ENCODE measurements around the gene ARL10. TPM values are rescaled to one million over a fixed set of nuclear protein-coding genes. Genes with fewer than 3 reads are reported as not detected.

The ARL10 gene
- total RNA-seq, 1 experiment from 2014 or later: 3.8 TPM

DNA sequence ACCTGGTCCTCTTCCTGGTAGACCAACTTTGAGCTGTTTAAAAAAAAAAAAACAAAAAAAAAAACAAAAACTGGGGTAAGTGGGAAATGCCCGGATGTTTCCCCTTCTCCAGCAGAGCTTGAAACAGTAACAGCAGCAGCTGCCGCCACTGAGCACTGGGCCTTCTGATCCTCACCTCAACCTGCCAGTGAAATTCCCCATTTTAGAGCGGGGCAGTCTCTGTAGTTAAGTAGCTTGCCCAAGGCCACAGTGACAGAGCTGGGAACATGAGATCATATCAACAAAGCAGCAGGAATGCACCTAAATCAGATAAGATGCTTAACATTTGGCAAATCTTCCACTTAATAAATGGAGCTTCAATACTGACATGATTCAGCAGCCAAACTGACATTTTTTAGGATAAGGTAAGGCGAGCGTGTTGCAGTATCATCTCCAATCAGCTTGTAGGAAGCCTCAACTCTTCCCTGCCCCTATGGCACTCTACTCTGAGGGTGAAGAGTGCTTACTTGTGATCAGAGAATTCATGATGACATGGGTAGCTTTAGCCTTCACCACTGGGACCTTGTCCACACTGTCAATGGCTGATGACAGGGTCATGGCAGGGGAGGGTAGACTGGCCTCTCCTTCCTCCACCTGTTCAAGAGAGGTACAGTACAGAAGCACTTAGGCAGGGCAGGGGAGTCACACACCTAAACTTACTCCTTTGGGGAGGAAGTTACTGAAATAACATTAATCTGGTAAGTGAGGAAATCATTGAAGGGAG lies 13.0 kb upstream of the ARL10 start:
- Mint-ChIP-seq H3K4me1 (ENCODE audit: low read depth, unreplicated experiment) (no peaks in the 10 kb centered on the region), H3K27ac (ENCODE audit: unreplicated experiment) (no peak overlapping the region), H3K9me3 (ENCODE audit: low read depth, unreplicated experiment) (no peaks in the 10 kb centered on the region), H3K36me3 (ENCODE audit: insufficient read depth, unreplicated experiment) (peaks cover 48% of the 10 kb centered on the region), H3K4me3 (ENCODE audit: low read depth, unreplicated experiment) (no peak overlapping the region), H3K27me3 (ENCODE audit: unreplicated experiment) (no peaks in the 10 kb centered on the region)
- DNase-seq: no peak
- intact Hi-C loops (cut with micrococcal nuclease; ENCODE audit: unreplicated experiment): no loop called here
- no peak for TF ChIP-seq CTCF (IDR thresholded peaks at IDR 0.05; ENCODE audit: unreplicated experiment)
- BruUV-seq (replicated peaks): no TSS peak
- CTCF ChIA-PET: interaction anchor here (1.0 kb wide), 1 partner anchor 10 kb away, joined by 3 read pairs; no protein-coding TSS in a partner anchor

DNA sequence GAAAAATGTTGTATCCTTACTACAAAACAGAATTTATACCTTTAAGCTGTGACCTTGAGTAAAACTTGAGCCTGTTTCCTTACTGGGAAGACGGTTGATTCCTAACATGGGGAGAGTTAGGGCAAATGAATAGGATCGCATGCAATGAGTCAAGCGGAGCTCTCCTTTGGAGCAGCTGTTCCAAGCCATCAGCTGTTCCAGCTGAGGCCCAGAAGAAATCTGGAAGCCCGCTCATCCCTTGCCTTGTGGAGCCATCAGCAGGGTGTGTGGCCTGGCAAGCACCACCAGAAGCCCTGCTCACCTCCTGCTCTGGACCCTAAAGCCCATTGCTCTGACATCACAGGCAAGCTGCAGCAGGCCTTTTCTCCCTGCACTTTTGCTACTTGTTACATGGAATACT lies 11.8 kb upstream of the ARL10 start:
- H3K4me3 Mint-ChIP-seq (ENCODE audit: low read depth, unreplicated experiment): no peak overlapping the region
- H3K27ac Mint-ChIP-seq (ENCODE audit: unreplicated experiment): no peak overlapping the region
- H3K36me3 Mint-ChIP-seq (ENCODE audit: insufficient read depth, unreplicated experiment): peaks cover 40% of the 10 kb centered on the region
- no peak for TF ChIP-seq CTCF (IDR thresholded peaks at IDR 0.05; ENCODE audit: unreplicated experiment)
- intact Hi-C loops (cut with micrococcal nuclease; ENCODE audit: unreplicated experiment): no loop called here
- no peaks in the 10 kb centered on the region for H3K9me3 Mint-ChIP-seq (ENCODE audit: low read depth, unreplicated experiment)
- no peaks in the 10 kb centered on the region for H3K27me3 Mint-ChIP-seq (ENCODE audit: unreplicated experiment)
- H3K4me1 Mint-ChIP-seq (ENCODE audit: low read depth, unreplicated experiment): no peaks in the 10 kb centered on the region
- no TSS peak for BruUV-seq (replicated peaks)
- CTCF ChIA-PET: no interaction called here
- no peak for DNase-seq

DNA sequence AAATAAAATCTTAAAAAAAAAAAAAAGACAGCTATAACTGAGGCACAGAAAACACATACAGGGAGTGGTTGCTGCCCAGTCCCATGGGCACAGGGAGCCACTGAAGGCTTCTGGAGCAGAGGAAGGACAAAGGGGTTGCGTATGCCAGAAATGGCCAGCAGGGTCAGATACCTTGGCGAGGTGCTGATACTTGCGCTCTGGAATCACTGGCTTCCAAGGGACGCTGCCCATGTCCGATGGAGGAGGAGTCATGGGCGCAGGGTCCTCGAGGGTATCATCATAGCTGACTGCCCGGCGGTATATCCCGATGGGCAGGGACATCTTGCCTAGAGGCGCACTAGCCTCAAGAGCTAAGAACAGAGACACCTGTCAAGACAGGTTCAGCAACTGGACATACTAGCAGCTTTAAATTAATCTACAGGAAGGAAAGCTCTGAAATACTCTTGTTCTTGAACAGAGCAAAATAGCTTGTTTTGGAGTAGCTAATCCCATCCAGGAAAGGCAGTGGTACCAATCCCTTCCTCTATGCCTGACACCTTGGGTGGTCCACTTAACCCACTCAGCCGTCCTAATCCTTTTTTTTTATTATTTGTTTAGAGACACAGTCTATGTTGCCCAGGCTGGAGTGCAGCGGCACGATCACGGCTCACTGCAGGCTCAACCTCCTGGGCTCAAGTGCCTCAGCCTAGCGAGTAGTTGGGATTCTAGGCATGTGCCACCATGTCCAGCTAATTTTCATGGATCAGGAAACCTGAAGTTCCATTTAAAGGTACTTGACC lies 9.7 kb upstream of the ARL10 start:
- Mint-ChIP-seq H3K36me3 (ENCODE audit: insufficient read depth, unreplicated experiment) (peaks cover 36% of the 10 kb centered on the region), H3K27ac (ENCODE audit: unreplicated experiment) (no peak overlapping the region), H3K4me3 (ENCODE audit: low read depth, unreplicated experiment) (no peak overlapping the region), H3K9me3 (ENCODE audit: low read depth, unreplicated experiment) (no peaks in the 10 kb centered on the region), H3K4me1 (ENCODE audit: low read depth, unreplicated experiment) (no peaks in the 10 kb centered on the region), H3K27me3 (ENCODE audit: unreplicated experiment) (no peaks in the 10 kb centered on the region)
- no TSS peak for BruUV-seq (replicated peaks)
- CTCF ChIA-PET: no interaction called here
- DNase-seq: no peak
- no peak for TF ChIP-seq CTCF (IDR thresholded peaks at IDR 0.05; ENCODE audit: unreplicated experiment)
- intact Hi-C loops (cut with micrococcal nuclease; ENCODE audit: unreplicated experiment): no loop called here

DNA sequence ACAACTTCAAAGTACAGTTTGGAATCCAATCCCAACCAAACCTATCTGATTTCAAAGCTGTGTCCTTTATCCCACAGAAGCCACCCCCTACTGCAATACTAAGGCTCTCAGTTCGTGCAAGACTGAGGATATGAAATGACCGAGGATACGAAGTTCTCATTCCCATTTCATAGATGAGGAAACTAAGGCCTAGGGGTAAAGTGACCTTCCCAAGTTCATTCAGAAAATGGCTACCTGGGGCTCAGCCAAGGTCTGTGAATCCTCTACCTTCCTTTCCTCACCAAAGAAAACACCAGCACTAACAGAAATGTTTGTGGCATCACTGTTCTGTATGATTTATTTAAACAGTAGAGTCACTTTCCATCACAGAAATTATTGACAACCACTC lies 9.1 kb upstream of the ARL10 start:
- Mint-ChIP-seq H3K4me1 (ENCODE audit: low read depth, unreplicated experiment) (no peaks in the 10 kb centered on the region), H3K27ac (ENCODE audit: unreplicated experiment) (no peak overlapping the region), H3K4me3 (ENCODE audit: low read depth, unreplicated experiment) (no peak overlapping the region), H3K9me3 (ENCODE audit: low read depth, unreplicated experiment) (no peaks in the 10 kb centered on the region), H3K36me3 (ENCODE audit: insufficient read depth, unreplicated experiment) (peaks cover 36% of the 10 kb centered on the region), H3K27me3 (ENCODE audit: unreplicated experiment) (no peaks in the 10 kb centered on the region)
- intact Hi-C loops (cut with micrococcal nuclease; ENCODE audit: unreplicated experiment): no loop called here
- DNase-seq: no peak
- CTCF ChIA-PET: interaction anchor here (0.6 kb wide), 1 partner anchor 32 kb away, joined by 3 read pairs; no protein-coding TSS in a partner anchor
- TF ChIP-seq CTCF (IDR thresholded peaks at IDR 0.05; ENCODE audit: unreplicated experiment): no peak
- no TSS peak for BruUV-seq (replicated peaks)
